ENCODE measurements around the gene HOXB7. TPM values are rescaled to one million over a fixed set of nuclear protein-coding genes. Genes with fewer than 3 reads are reported as not detected.

Gene HOXB7
- total RNA-seq (2013) = 0.06 TPM
- polyA plus RNA-seq (not detected), polyA minus RNA-seq (not detected in 2 replicates), total RNA-seq (0 to 1.5 (median 0) reads per million in 11 experiments)

- Histone ChIP-seq H3K27ac (ENCODE audit: low read depth in 1 of 2, low read length in 2 of 2) (no peak within 1 kb of the TSS), H3K79me2 (ENCODE audit: insufficient read depth, low read length) (no peaks in the 10 kb centered on the region), H4K20me1 (ENCODE audit: insufficient read depth, low read length) (no peaks in the 10 kb centered on the region), H3K27me3 (ENCODE audit: control insufficient read depth in 2 of 2, insufficient read depth in 2 of 2, low read length in 2 of 2) (peaks cover 60 to 98% of the 10 kb centered on the region in 2 donors), H3K4me1 (ENCODE audit: control insufficient read depth in 1 of 2, insufficient read depth in 2 of 2, low read length in 2 of 2) (peaks cover 36 to 43% of the 10 kb centered on the region in 2 donors), H3K9ac (ENCODE audit: insufficient read depth, low read length, poor library complexity, severe bottlenecking) (peak within 1 kb of the TSS; percentile 27), H3K36me3 (replicated peaks in 1 of 2; ENCODE audit: control insufficient read depth in 1 of 2, insufficient read depth in 2 of 2, low read length in 2 of 2) (no peaks in the 10 kb centered on the region), H3K4me2 (replicated peaks; ENCODE audit: extremely low read depth, low read length, poor library complexity, severe bottlenecking) (peak within 1 kb of the TSS; percentile 99), H2AFZ (ENCODE audit: insufficient read depth, low read depth, low read length, poor library complexity, severe bottlenecking) (peak within 1 kb of the TSS; percentile 86), H3K4me3 (replicated peaks in 1 of 3; ENCODE audit: low read depth in 2 of 3, low read length in 3 of 3) (peak within 1 kb of the TSS; percentile 36 to 78 (median 51)), H3K9me3 (replicated peaks in 1 of 2; ENCODE audit: control insufficient read depth in 1 of 2, insufficient read depth in 1 of 2, low read length in 2 of 2) (peaks cover 5 to 35% of the 10 kb centered on the region in 2 donors)
- H3K27ac Mint-ChIP-seq = peak within 1 kb of the TSS in 2 of 7 donors; percentile 60 to 73
- H3K4me1 Mint-ChIP-seq = peaks cover 39% of the 10 kb centered on the region
- TF ChIP-seq, protein P1, sequence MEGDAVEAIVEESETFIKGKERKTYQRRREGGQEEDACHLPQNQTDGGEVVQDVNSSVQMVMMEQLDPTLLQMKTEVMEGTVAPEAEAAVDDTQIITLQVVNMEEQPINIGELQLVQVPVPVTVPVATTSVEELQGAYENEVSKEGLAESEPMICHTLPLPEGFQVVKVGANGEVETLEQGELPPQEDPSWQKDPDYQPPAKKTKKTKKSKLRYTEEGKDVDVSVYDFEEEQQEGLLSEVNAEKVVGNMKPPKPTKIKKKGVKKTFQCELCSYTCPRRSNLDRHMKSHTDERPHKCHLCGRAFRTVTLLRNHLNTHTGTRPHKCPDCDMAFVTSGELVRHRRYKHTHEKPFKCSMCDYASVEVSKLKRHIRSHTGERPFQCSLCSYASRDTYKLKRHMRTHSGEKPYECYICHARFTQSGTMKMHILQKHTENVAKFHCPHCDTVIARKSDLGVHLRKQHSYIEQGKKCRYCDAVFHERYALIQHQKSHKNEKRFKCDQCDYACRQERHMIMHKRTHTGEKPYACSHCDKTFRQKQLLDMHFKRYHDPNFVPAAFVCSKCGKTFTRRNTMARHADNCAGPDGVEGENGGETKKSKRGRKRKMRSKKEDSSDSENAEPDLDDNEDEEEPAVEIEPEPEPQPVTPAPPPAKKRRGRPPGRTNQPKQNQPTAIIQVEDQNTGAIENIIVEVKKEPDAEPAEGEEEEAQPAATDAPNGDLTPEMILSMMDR (IDR thresholded peaks at IDR 0.05) = no peak
- 0% methylated on average over 60 of the region's 79 CpGs for WGBS (ENCODE audit: insufficient coverage)
- peaks cover 90 to 98% (median 95%) of the 10 kb centered on the region in 3 donors for H3K27me3 Mint-ChIP-seq (ENCODE audit: low read depth in 3 of 3)
- H3K36me3 Mint-ChIP-seq = peaks cover 9 to 16% of the 10 kb centered on the region in 2 donors
- DNase-seq = peak in 2 of 3 donors; percentile 13 to 16
- intact Hi-C loops (cut with micrococcal nuclease) = no loop called here
- peaks cover 0 to 45% (median 27%) of the 10 kb centered on the region in 7 donors for H3K9me3 Mint-ChIP-seq
- peak within 1 kb of the TSS; percentile 80 to 96 for H3K4me3 Mint-ChIP-seq
These were observed at the start of gene HOXB7 for GRCh38 chr17:48610282-48611211. Gene HOXB7 (minus strand): TSS chr17:48611017. CDS start chr17:48610918, 99 bp downstream.

DNA sequence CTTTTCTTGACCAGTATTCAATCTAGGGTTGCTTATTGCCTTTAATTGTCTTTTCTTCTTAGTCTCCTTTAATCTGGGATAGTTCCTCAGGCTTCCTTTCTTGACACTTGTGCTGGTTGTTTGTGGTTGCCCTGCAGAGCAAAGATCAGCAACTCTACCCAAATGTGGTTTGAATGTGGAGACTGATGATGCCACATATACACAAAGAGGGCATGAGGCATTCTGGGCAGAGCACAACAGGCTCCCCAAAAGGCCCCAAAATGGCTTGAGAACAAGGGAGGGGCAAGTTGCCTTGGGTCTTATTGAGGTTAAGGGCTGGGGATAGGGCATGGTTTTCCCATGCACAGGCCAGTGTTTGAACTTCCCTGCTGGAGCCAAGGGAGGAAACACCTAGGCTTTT lies 45.1 kb upstream of the HOXB7 start:
- H2AFZ ChIP-seq (ENCODE audit: insufficient read depth, low read depth, low read length, poor library complexity, severe bottlenecking) = no peak overlapping the region
- no peaks in the 10 kb centered on the region for H3K79me2 ChIP-seq (ENCODE audit: insufficient read depth, low read length)
- TF ChIP-seq, protein P1 (IDR thresholded peaks at IDR 0.05) = no peak
- no peak overlapping the region for H3K27ac ChIP-seq (ENCODE audit: low read depth in 1 of 2, low read length in 2 of 2)
- no peak overlapping the region for H3K4me3 ChIP-seq (replicated peaks in 1 of 3; ENCODE audit: low read depth in 2 of 3, low read length in 3 of 3)
- no peak overlapping the region for H3K9ac ChIP-seq (ENCODE audit: insufficient read depth, low read length, poor library complexity, severe bottlenecking)
- no peak overlapping the region for H3K4me2 ChIP-seq (replicated peaks; ENCODE audit: extremely low read depth, low read length, poor library complexity, severe bottlenecking)
- no peaks in the 10 kb centered on the region for H3K9me3 ChIP-seq (replicated peaks in 1 of 2; ENCODE audit: control insufficient read depth in 1 of 2, insufficient read depth in 1 of 2, low read length in 2 of 2)
- peaks cover 11% of the 10 kb centered on the region in 2 donors for H3K27me3 ChIP-seq (ENCODE audit: control insufficient read depth in 2 of 2, insufficient read depth in 2 of 2, low read length in 2 of 2)
- H3K27ac Mint-ChIP-seq = no peak overlapping the region
- no peaks in the 10 kb centered on the region for H3K4me1 Mint-ChIP-seq
- H3K9me3 Mint-ChIP-seq = peaks cover 0 to 2% (median 0%) of the 10 kb centered on the region in 7 donors
- no peaks in the 10 kb centered on the region for H3K4me1 ChIP-seq (ENCODE audit: control insufficient read depth in 1 of 2, insufficient read depth in 2 of 2, low read length in 2 of 2)
- intact Hi-C loops (cut with micrococcal nuclease) = no loop called here
- DNase-seq = no peak
- no peaks in the 10 kb centered on the region for H3K36me3 Mint-ChIP-seq
- H3K36me3 ChIP-seq (replicated peaks in 1 of 2; ENCODE audit: control insufficient read depth in 1 of 2, insufficient read depth in 2 of 2, low read length in 2 of 2) = no peaks in the 10 kb centered on the region
- H3K27me3 Mint-ChIP-seq (ENCODE audit: low read depth in 3 of 3) = peaks cover 18 to 46% (median 41%) of the 10 kb centered on the region in 3 donors
- no peak overlapping the region for H3K4me3 Mint-ChIP-seq
- no peaks in the 10 kb centered on the region for H4K20me1 ChIP-seq (ENCODE audit: insufficient read depth, low read length)

Data from CD14-positive monocyte (primary cell).